ENCODE results near the gene JMJD1C.
"Not testable (repeated sequence)": the region's sequence is repeated elsewhere in the genome, so short reads cannot be mapped to it uniquely, and the experiment has no call there.

JMJD1C gene

DNA sequence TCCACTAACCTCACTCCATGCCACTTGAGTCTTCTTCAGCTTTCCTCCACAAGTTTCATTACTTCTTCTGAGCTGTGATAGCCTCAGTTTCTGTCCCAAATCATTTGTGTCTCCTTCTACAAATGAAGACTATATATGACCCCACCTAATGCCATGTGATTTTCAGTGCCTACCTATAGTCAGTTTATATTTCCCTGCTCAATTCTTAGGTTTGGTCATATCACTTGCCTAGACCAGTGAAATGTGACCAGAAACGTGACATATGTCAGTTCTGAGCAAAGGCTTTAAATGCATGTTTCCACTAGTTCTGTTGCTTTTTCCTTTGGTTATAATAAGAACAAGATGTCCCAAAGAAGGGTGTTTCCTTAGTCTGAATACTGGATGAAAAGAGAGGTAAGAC is 30.8 kb upstream of the JMJD1C start:
- Histone ChIP-seq H3K4me3 (ENCODE audit: low read depth in 1 of 2, low read length in 2 of 2) (no peak overlapping the region), H3K27me3 (ENCODE audit: low read depth, low read length) (no peaks in the 10 kb centered on the region), H3K36me3 (ENCODE audit: control insufficient read depth in 1 of 2, insufficient read depth in 2 of 2, low read length in 2 of 2) (peaks cover 4 to 7% of the 10 kb centered on the region in 2 donors), H3K9me3 (ENCODE audit: control insufficient read depth in 1 of 2, low read length in 2 of 2) (no peaks in the 10 kb centered on the region), H3K27ac (ENCODE audit: low read length) (no peak overlapping the region), H3K4me1 (ENCODE audit: control insufficient read depth in 1 of 2, insufficient read depth in 2 of 2, low read length in 2 of 2) (peaks cover 0 to 12% of the 10 kb centered on the region in 2 donors)

DNA sequence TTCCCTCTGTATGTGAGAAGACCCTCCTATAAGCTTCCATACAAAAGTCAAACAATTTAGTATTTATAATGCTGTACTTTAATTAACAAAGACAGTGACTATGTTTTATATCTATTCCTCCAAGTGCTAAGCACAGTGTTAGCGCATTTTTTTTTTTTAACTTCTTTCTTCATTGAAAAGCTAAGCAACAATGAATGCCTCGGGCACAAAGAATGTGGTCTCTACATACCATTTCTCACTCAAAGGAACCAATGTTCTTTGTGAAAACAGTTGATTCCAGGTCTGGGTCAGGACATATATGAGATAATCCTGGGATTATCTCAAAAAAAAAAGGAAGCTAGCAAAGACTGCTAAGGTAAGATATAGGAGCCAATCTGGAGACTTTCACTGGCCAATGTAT is 29.2 kb upstream of the JMJD1C start:
- H3K36me3 ChIP-seq (ENCODE audit: control insufficient read depth in 1 of 2, insufficient read depth in 2 of 2, low read length in 2 of 2): peaks cover 4 to 7% of the 10 kb centered on the region in 2 donors
- H3K4me3 ChIP-seq (ENCODE audit: low read depth in 1 of 2, low read length in 2 of 2): no peak overlapping the region
- peaks cover 0 to 15% of the 10 kb centered on the region in 2 donors for H3K4me1 ChIP-seq (ENCODE audit: control insufficient read depth in 1 of 2, insufficient read depth in 2 of 2, low read length in 2 of 2)
- no peak overlapping the region for H3K27ac ChIP-seq (ENCODE audit: low read length)
- no peaks in the 10 kb centered on the region for H3K27me3 ChIP-seq (ENCODE audit: low read depth, low read length)
- no peaks in the 10 kb centered on the region for H3K9me3 ChIP-seq (ENCODE audit: control insufficient read depth in 1 of 2, low read length in 2 of 2)

DNA sequence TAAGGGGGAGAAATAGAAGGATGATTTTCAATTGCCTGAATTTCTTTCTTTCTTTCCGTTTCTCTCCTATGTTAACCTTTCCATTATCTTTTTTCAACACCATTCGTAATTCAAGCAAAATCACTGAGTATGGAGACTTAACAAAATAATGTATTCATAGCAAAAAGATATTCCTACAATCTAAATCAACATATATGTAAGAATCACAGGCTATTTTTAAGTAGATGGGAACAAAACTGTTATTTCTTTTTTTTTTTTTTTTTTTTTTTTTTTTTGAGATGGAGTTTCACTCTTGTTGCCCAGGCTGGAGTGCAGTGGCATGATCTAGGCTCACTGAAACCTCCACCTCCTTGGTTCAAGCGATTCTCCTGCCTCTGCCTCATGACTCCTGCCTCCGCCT is 27.2 kb upstream of the JMJD1C start:
- H3K4me1 ChIP-seq (ENCODE audit: control insufficient read depth in 1 of 2, insufficient read depth in 2 of 2, low read length in 2 of 2): peaks cover 0 to 14% of the 10 kb centered on the region in 2 donors
- H3K36me3 ChIP-seq (ENCODE audit: control insufficient read depth in 1 of 2, insufficient read depth in 2 of 2, low read length in 2 of 2): peaks cover 4 to 7% of the 10 kb centered on the region in 2 donors
- no peaks in the 10 kb centered on the region for H3K27me3 ChIP-seq (ENCODE audit: low read depth, low read length)
- H3K9me3 ChIP-seq (ENCODE audit: control insufficient read depth in 1 of 2, low read length in 2 of 2): no peaks in the 10 kb centered on the region
- H3K27ac ChIP-seq (ENCODE audit: low read length): no peak overlapping the region
- no peak overlapping the region for H3K4me3 ChIP-seq (ENCODE audit: low read depth in 1 of 2, low read length in 2 of 2)

DNA sequence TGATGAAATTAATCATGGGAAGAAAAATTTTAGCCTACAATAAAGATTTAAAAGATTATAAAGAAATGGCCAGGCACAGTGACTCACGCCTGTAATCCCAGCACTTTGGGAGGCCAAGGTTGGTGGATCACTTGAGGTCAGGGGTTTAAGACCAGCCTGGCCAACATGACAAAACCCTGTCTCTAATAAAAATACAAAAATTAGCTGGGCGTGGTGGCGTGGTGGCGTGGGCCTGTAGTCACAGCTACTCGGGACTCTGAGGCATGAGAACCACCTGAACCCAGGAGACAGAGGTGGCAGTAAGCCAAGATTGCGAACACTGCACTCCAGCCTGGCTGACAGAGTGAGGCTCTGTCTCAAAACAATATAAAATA is 26.5 kb upstream of the JMJD1C start:
- not testable (repeated sequence) for H3K27ac ChIP-seq (ENCODE audit: low read length); H3K36me3 ChIP-seq (ENCODE audit: control insufficient read depth in 1 of 2, insufficient read depth in 2 of 2, low read length in 2 of 2); H3K9me3 ChIP-seq (ENCODE audit: control insufficient read depth in 1 of 2, low read length in 2 of 2); H3K4me3 ChIP-seq (ENCODE audit: low read depth in 1 of 2, low read length in 2 of 2); H3K27me3 ChIP-seq (ENCODE audit: low read depth, low read length)
- peaks cover 0 to 10% of the 10 kb centered on the region in 2 donors for H3K4me1 ChIP-seq (ENCODE audit: control insufficient read depth in 1 of 2, insufficient read depth in 2 of 2, low read length in 2 of 2)

DNA sequence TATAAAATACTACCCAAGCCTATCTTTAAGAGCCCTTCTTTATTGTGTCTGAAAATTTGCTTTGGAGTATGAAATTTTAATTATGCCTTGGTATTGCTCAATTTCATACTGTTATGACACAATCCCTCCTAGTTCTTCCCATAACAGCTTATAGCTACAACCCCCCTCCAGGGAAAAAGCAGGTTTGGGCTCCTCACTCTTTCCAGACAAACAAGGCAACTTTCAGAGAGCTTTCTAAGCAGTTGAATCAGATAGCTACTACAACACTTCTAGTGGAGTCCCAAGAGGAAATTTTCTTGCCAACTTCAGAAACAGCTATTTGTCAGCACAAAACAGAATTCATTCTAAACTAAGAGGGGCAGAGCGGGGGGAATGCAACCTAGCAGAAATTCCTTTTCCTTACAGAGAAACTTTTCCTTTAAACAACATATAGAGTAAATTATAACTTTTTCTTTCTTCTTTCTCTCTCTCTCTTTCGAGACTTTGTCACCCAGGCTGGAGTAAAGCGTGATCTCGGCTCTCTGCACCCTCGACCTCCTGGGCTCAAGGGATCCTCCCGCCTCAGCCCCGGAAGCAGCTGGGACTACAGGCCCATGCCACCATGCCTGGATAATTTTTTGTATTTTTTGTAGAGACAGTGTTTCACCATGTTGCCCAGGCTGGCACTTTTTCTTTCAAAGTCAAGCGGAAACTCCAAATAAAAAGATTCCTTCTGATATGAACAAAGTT is 26.0 kb upstream of the JMJD1C start:
- Histone ChIP-seq H3K4me1 (ENCODE audit: control insufficient read depth in 1 of 2, insufficient read depth in 2 of 2, low read length in 2 of 2) (peaks cover 0 to 10% of the 10 kb centered on the region in 2 donors), H3K27ac (ENCODE audit: low read length) (no peak overlapping the region), H3K36me3 (ENCODE audit: control insufficient read depth in 1 of 2, insufficient read depth in 2 of 2, low read length in 2 of 2) (peaks cover 4 to 7% of the 10 kb centered on the region in 2 donors), H3K4me3 (ENCODE audit: low read depth in 1 of 2, low read length in 2 of 2) (no peak overlapping the region), H3K9me3 (ENCODE audit: control insufficient read depth in 1 of 2, low read length in 2 of 2) (no peaks in the 10 kb centered on the region), H3K27me3 (ENCODE audit: low read depth, low read length) (no peaks in the 10 kb centered on the region)

DNA sequence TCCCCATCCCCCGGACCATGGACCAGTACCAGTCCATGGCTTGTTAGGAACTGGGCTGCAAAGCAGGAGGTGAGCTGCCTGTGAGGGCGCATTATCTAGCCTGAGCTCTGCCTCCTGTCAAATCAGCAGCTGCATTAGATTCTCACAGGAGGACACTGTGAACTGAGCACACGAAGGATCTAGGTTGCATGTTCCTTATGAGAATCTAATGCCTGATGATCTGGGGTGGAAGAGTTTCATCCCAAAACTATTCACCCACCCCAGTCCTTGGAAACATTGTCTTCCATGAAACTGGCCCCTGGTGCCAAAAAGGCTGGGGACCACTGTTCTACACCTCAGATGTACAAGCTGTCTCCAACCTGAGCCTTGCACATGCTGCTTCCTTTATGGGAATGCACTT is 24.1 kb upstream of the JMJD1C start:
- Histone ChIP-seq H3K27me3 (ENCODE audit: low read depth, low read length) (no peaks in the 10 kb centered on the region), H3K27ac (ENCODE audit: low read length) (no peak overlapping the region), H3K36me3 (ENCODE audit: control insufficient read depth in 1 of 2, insufficient read depth in 2 of 2, low read length in 2 of 2) (no peaks in the 10 kb centered on the region), H3K4me3 (ENCODE audit: low read depth in 1 of 2, low read length in 2 of 2) (no peak overlapping the region), H3K4me1 (ENCODE audit: control insufficient read depth in 1 of 2, insufficient read depth in 2 of 2, low read length in 2 of 2) (peaks cover 0 to 19% of the 10 kb centered on the region in 2 donors), H3K9me3 (ENCODE audit: control insufficient read depth in 1 of 2, low read length in 2 of 2) (no peaks in the 10 kb centered on the region)

DNA sequence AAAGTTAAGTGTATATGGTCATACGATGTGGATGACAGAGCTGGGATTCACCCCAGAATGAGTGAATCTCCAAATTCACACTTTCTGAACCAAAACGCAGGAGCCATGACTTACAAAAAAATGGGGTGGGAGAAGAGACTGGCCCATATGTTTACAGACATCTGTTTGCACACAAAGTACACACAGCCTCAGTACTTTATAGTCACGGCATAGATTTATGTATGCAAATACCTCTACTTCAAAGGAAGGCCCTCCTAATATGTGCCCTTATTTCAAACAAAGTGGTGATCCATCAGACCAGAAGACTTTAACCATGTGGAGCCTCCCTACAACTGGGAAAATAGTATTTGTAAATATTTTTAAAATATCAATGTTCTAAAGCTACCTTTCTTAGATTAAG is 22.2 kb upstream of the JMJD1C start:
- H3K27ac ChIP-seq (ENCODE audit: low read length): no peak overlapping the region
- H3K4me3 ChIP-seq (ENCODE audit: low read depth in 1 of 2, low read length in 2 of 2): no peak overlapping the region
- H3K9me3 ChIP-seq (ENCODE audit: control insufficient read depth in 1 of 2, low read length in 2 of 2): no peaks in the 10 kb centered on the region
- H3K27me3 ChIP-seq (ENCODE audit: low read depth, low read length): no peaks in the 10 kb centered on the region
- peaks cover 0 to 19% of the 10 kb centered on the region in 2 donors for H3K4me1 ChIP-seq (ENCODE audit: control insufficient read depth in 1 of 2, insufficient read depth in 2 of 2, low read length in 2 of 2)
- no peaks in the 10 kb centered on the region for H3K36me3 ChIP-seq (ENCODE audit: control insufficient read depth in 1 of 2, insufficient read depth in 2 of 2, low read length in 2 of 2)

DNA sequence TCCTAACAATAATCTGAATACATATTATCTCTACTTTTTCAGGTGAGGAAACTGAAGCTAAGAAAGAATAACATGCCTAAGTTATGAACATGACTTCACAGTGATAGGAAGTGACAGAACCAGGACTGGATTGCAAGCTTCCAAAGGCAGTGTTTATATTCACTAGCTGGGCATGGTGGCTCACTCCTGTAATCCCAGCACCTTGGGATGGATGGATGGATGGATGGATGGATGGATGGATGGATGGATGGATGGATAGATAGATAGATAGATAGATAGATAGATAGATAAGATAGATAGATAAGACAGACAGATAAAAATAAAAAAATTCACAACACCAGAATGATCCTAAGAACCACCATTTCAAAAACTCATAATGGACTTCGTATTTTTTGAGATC is 18.2 kb upstream of the JMJD1C start:
- no peak overlapping the region for H3K27ac ChIP-seq (ENCODE audit: low read length)
- peaks cover 0 to 18% of the 10 kb centered on the region in 2 donors for H3K4me1 ChIP-seq (ENCODE audit: control insufficient read depth in 1 of 2, insufficient read depth in 2 of 2, low read length in 2 of 2)
- H3K4me3 ChIP-seq (ENCODE audit: low read depth in 1 of 2, low read length in 2 of 2): no peak overlapping the region
- H3K27me3 ChIP-seq (ENCODE audit: low read depth, low read length): no peaks in the 10 kb centered on the region
- no peaks in the 10 kb centered on the region for H3K36me3 ChIP-seq (ENCODE audit: control insufficient read depth in 1 of 2, insufficient read depth in 2 of 2, low read length in 2 of 2)
- no peaks in the 10 kb centered on the region for H3K9me3 ChIP-seq (ENCODE audit: control insufficient read depth in 1 of 2, low read length in 2 of 2)

DNA sequence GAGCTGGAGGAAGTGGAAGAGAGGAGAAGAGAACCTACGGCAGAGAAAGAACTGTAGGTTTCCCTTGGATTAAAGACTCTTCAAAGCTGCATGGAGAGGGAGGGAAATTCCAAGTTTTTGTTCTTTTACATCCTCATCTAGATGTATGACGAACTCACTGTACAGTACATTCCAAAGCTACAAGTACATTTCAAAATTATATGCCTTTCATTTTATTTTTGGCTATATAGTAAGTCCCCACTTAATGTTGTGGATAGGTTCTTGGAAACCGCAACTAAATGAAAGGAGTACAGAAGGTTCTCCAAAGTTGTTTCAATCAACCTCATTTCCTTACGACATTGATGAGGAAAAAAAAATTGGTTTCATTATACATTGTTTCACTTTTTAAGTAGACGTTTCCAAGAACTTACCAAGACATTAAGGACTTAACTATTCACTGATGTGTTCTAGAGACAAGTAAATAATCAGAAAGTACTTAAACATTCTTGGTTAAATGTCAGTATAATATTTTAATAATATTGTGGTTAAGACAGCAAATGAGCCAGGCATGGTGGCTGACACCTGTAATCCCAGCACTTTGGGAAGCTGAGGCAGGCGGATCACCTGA is 16.1 kb upstream of the JMJD1C start:
- H3K4me1 ChIP-seq (ENCODE audit: control insufficient read depth in 1 of 2, insufficient read depth in 2 of 2, low read length in 2 of 2): peaks cover 0 to 18% of the 10 kb centered on the region in 2 donors
- H3K9me3 ChIP-seq (ENCODE audit: control insufficient read depth in 1 of 2, low read length in 2 of 2): no peaks in the 10 kb centered on the region
- no peak overlapping the region for H3K4me3 ChIP-seq (ENCODE audit: low read depth in 1 of 2, low read length in 2 of 2)
- H3K27ac ChIP-seq (ENCODE audit: low read length): no peak overlapping the region
- no peaks in the 10 kb centered on the region for H3K27me3 ChIP-seq (ENCODE audit: low read depth, low read length)
- no peaks in the 10 kb centered on the region for H3K36me3 ChIP-seq (ENCODE audit: control insufficient read depth in 1 of 2, insufficient read depth in 2 of 2, low read length in 2 of 2)

DNA sequence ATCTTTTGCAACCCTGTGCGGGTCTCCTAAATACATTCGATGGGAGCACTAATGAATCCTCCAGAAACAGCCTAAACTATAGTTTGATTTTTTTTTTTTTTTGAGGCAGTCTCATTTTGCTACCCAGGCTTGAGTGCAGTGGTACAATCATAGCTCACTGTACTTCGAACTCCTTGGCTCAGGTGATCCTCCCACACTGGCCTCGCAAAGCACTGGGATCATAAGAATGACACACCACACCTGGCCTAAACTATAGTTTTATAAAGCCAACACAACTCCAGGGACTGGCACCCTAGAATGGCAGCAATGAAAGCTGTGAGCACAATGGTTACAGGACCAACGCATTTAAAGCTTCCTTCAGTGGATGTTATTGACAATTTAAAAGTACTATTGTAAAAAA is 14.5 kb upstream of the JMJD1C start:
- Histone ChIP-seq H3K36me3 (ENCODE audit: control insufficient read depth in 1 of 2, insufficient read depth in 2 of 2, low read length in 2 of 2) (no peaks in the 10 kb centered on the region), H3K4me3 (ENCODE audit: low read depth in 1 of 2, low read length in 2 of 2) (no peak overlapping the region), H3K27me3 (ENCODE audit: low read depth, low read length) (no peaks in the 10 kb centered on the region), H3K4me1 (ENCODE audit: control insufficient read depth in 1 of 2, insufficient read depth in 2 of 2, low read length in 2 of 2) (peaks cover 0 to 9% of the 10 kb centered on the region in 2 donors), H3K9me3 (ENCODE audit: control insufficient read depth in 1 of 2, low read length in 2 of 2) (no peaks in the 10 kb centered on the region), H3K27ac (ENCODE audit: low read length) (no peak overlapping the region)

DNA sequence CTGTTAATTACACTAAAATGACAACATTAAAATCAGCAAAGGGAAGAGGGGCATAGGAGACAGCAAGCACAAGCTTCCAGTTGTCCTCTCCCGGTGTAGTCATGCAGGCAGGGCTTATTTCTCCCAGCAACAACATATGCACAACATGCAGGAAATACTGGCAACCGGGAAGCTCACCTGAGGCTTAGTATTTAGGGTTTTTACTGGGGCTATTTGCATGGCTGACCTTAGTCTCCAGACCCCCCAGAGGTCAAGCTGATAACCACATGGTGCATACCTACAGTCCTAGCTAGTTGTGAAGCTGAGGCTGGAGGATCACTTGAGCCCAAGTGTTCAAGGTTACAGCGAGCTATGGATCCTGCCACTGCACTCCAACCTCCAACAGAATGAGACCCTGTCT is 12.8 kb upstream of the JMJD1C start:
- Histone ChIP-seq H3K27me3 (ENCODE audit: low read depth, low read length) (no peaks in the 10 kb centered on the region), H3K4me3 (ENCODE audit: low read depth in 1 of 2, low read length in 2 of 2) (no peak overlapping the region), H3K9me3 (ENCODE audit: control insufficient read depth in 1 of 2, low read length in 2 of 2) (no peaks in the 10 kb centered on the region), H3K4me1 (ENCODE audit: control insufficient read depth in 1 of 2, insufficient read depth in 2 of 2, low read length in 2 of 2) (peaks cover 0 to 9% of the 10 kb centered on the region in 2 donors), H3K27ac (ENCODE audit: low read length) (no peak overlapping the region), H3K36me3 (ENCODE audit: control insufficient read depth in 1 of 2, insufficient read depth in 2 of 2, low read length in 2 of 2) (no peaks in the 10 kb centered on the region)

DNA sequence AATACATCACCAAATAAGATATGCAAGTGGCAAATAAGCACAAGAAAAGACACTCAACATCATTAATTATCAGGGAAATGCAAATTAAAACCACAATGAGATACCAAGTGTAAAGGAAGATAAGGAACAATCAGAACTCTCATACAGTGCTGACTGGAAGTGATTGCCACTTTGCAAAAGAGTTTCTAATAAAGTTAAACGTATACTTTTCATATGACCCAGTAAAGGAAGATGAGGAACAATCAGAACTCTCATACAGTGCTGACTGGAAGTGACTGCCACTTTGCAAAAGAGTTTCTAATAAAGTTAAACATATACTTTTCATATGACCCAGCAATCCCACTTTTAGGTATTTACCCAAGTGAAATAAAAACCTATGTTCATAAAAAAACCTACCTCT is 12.2 kb upstream of the JMJD1C start:
- H3K4me3 ChIP-seq (ENCODE audit: low read depth in 1 of 2, low read length in 2 of 2): no peak overlapping the region
- H3K27me3 ChIP-seq (ENCODE audit: low read depth, low read length): no peaks in the 10 kb centered on the region
- H3K27ac ChIP-seq (ENCODE audit: low read length): no peak overlapping the region
- no peaks in the 10 kb centered on the region for H3K9me3 ChIP-seq (ENCODE audit: control insufficient read depth in 1 of 2, low read length in 2 of 2)
- H3K4me1 ChIP-seq (ENCODE audit: control insufficient read depth in 1 of 2, insufficient read depth in 2 of 2, low read length in 2 of 2): peaks cover 0 to 9% of the 10 kb centered on the region in 2 donors
- no peaks in the 10 kb centered on the region for H3K36me3 ChIP-seq (ENCODE audit: control insufficient read depth in 1 of 2, insufficient read depth in 2 of 2, low read length in 2 of 2)

Data from muscle layer of duodenum (tissue), 2 donors.